Hematopoietic multipotent progenitor cell treated with erythropoietin and hydrocortisone succinate and interleukin-3 and kit ligand, for 8 days (in vitro differentiated cells): ENCODE results near the gene TPD52L1.
"Not testable (repeated sequence)": the region's sequence is repeated elsewhere in the genome, so short reads cannot be mapped to it uniquely, and the experiment has no call there.

Experiments used
- DNase-seq: peaks from one replicate; pipeline ENCODE4 v3.0.0-alpha.2; 2015

Gene TPD52L1, protein sequence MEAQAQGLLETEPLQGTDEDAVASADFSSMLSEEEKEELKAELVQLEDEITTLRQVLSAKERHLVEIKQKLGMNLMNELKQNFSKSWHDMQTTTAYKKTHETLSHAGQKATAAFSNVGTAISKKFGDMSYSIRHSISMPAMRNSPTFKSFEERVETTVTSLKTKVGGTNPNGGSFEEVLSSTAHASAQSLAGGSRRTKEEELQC

DNA sequence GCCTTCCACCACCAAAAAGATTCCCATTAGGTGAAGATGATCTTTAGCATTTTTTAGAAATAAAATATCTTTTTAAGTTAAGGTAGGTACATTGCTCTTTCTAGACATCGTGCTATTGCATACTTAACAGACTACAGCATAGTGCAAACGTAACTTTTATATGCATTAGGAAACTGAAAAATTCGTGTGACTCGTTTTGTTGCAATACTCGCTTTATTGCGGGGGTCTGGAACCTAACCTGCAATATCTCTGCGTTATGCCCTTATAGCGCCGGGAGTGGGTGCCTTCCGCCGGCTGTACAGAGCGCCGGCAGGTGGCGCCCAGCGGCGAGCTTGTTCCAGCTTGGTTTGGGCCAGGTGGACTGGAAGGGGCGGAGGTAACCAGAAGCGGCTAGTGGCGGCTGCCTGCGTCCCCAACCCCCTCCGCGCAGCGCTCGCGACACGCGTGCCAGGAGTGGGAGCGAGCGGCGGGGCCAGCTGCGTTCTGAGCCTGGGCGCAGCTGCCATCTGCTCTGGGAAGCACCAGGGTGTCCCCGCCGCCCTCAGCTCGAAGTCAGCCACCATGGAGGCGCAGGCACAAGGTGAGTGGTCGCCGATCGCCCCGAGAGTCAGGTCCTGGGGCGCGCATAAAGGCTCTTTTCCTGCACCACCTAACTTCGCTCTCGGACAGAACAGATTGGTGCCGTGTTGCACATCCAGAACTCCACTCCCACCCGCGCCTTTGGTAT lies at the start of gene TPD52L1:
TPD52L1 (plus strand) TSS at position 383 of the 727 bp plus-strand sequence; CDS start at position 562, 179 bp downstream.
- peak; percentile 61 for DNase-seq

DNA sequence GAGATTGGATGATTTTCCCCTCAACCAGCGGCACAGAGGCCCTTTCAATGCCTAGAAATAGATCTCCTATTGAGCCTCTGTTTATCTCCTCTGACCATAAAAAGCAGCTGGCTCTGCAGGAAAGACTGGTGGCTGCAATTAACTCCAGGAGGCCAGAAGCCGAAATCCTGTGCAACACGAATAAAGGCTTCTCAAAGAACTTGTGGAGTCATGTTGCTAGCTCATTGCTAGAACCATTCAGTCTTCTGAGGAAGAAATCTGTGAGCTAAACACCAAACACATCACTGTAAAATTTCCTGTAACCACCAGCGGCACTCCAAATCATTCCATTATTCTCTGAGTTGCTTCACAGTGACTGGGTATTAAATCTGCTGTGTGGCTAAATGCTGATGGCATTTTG lies 49.1 kb upstream of the TPD52L1 start:
- no peak for DNase-seq

DNA sequence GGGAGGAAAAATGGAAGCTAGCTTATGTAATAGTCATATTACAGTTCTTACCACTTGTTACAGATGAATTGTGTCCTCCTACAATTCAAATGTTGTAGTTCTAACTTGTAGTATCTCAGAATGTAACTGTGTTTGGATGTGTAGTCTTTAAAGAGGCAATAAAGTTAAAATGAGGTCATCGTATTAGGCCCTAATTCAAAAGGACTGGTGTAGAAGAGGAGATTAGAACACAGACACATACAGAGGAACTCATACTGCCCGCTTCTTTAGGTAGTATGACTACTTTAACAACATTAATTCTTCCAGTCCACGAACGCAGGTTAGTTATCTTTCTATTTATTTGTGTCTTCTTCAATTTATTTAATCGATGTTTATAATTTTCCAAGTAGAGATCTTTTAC lies 46.5 kb upstream of the TPD52L1 start:
- no peak for DNase-seq

DNA sequence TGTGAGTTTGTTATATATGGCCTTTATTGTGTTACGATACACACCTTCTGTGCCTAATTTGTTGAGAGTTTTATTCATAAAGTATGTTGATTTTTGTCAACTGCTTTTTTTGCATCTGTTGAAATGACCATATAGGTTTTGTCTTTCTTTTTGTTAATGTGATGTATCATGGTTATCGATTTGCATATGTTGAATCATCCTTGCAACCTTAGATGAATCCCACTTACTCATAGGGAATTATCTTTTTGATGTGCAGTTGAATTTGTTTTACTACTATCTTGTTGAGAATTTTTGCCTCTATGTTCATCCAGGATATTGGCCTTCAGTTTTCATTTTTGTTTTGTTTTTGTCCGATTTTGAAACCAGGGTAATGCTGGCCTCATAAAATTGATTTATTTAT lies 45.7 kb upstream of the TPD52L1 start:
- DNase-seq: no peak

DNA sequence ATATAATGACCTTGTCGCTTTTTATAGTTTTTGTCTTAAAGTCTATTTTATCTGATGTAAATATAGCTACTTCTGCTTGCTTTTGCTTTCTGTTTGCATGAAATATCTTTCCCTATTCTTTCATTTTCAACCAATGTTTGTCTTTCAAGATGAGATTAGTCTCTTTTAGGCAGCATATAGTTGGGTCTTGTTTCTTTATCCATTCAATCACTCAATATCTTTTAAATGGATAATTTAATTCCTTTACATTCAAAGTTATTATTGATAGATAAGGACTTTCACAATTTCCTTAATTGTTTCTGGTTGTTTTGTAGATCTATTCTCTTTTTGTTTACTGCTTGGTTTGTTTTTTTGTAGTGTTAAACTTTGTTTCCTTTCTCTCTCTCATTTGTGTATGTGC lies 43.5 kb upstream of the TPD52L1 start:
- DNase-seq: no peak

DNA sequence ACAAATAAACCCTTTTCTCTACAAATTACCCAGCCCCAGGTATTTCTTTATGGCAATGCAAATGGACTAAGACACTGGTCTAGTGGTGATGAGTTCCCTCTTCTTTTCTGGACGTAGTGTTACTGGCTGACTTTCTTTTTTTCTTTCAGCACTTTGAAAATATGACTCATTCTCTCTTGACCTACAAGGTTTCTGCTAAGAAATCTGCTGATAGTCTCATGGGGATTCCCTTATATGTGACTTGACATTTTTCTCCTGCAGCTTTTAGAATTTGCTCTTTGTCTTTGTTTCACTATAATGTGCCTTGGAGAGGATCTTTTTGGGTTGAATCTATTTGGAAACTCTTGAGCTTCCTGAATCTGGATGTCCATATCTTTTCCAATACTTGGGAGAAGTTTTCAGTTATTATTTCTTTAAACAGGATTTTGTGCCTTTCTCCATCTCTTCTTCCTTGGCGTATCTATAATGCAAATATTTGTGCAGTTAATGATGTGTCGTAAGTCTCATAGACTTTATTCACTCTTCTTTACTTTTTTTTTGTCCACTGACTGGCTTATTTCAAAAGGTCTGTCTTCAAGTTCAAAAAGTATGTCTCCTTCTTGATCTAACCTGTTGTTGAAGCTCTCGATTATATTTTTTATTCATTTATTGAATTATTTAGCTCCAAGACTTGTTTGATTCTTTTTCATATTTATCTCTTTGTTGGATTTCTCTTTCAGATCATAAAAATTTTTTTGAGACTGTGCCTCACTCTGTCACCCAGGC lies 42.2 kb upstream of the TPD52L1 start:
- no peak for DNase-seq

DNA sequence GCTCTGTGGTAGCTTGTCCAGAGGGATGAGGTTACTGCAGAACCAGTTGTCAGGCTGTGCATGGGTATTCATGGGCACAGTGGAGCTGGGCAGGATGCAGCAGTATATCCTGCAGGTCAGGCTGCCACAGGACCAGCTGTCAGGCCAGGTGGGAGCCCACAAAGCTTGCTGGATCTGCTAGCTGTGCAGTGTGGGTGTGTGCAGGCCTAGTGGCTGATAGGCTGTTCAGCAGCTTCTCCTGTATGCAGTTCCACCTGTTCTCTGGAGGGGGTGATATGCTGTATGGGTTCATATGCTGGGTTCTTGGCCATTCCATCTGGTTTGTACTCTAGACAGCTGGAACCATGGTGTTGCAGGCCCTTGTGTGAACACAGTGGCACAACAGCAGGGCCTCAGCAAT lies 40.6 kb upstream of the TPD52L1 start:
- no peak for DNase-seq

DNA sequence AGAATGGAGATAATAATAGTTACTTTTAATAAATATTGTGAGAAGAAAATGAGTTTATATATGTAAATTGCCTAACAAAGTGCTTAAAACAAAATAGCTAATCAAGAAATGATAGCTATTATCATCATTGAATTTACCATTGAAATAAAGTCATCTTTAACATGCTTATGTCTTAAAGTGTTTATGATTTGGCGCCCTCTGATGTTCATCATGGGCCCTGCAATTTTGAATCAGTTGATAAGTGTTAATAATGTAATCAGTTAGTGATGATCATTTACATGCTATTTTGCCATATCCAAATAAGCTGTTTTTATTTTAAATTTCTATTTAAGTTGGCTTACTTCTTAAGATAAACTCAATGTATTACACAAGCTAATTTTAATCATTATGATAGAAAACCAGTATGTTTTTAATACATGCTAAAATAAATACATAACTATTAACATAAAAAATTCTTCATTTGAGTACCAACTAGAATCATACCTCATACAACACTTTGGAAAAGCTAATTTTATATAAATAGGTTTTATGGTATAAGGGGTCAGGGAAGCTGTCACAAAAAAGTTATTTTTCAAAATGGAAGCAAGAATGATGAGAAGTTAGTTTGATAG lies 39.2 kb upstream of the TPD52L1 start:
- peak; percentile 81 for DNase-seq

DNA sequence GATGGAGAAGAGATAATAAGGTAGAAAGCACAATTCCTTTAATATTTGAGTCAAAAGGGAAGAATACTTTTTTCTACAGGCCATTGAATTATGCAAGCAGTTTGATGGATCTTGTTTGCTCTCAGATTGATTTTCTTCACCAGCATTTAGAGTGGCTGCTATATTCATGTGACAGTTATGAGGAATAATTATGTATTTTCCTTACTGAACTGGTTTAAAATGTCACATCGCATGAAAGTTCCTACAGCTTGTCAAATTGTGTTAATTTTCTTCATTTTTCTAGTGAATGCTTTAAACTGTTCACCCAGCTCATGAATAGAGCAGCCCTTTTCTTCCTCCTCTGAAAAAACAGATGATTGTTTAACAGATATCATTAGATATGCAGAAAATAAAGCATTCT lies 37.4 kb upstream of the TPD52L1 start:
- no peak for DNase-seq

DNA sequence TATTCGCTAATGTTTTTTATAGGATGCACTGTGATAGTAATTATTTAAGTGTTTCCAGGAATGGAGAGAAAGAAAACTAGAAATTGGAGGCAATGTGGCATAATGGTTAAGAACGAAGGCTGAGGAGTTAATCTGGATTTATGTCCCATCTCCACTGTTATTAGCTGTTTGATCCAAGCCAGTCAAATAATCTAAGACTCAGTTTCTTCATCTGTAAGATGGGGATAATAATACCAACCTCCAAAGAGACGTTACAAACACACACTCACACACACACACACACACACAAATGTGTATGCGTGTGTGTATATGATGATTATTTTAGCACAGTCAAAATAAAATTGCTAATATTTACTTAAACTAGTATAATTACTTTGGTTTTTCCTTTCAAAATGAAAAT lies 36.9 kb upstream of the TPD52L1 start:
- no peak for DNase-seq

DNA sequence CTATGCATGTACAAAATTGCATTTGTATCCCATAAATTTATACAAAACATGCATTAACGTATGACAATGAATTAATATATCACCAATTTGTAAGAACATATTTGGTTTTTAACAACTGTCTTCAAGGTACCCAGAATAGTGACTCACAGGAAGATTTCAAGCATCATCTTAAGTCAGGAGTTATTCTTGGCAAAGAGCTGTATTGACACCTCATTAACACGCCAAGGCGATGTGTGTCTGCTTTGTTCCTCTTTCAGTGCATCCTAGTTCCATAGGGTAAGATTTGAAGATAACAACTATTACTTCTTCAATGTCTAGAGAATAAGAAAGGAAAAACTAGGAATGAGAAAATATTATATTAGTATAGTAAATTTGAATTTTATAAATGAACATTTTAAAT lies 35.8 kb upstream of the TPD52L1 start:
- DNase-seq: no peak

DNA sequence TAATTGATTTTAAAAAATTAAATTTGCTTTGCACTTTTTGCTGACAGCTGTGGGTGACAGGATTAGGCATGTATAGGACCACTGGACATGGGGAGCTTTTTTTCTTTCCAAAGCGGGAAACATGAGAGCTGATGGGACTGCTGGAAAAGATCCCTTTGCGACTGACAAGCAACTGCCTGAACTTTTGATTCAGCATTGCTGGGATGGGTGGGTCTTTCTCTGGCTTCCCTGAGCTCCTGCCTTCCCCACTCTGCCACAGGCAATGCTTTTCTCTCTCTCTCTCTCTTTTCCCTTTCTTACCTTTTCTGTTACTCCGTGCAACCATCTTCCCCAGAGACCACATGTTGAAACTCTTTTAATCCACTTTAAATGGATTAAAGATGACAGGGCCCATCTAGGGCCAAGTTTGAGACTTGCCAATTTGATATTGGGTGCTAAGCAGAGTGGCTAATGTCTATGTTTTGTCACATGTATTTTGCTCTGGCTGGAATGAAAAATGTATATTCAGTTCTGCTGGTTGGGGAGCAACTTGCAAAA lies 33.5 kb upstream of the TPD52L1 start:
- DNase-seq: no peak

DNA sequence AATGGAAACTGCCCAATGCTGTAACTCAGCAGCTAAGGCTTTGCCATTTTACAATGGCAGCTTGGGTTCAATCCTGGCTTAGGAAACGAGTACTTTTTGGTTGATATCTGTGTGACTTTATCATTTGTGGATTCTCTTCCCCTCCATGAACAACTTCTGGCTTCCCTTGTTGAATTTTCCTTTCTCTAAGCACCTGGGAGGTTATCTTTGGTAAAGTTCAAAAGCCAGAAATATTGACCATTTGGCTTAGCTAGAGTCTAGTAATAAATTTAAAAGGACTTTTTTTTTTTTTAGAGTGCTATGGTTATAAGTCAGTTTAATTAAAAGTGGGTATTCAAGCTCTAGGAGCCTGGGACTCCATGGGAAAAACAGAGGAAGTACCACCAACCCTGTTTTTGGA lies 31.7 kb upstream of the TPD52L1 start:
- DNase-seq: no peak

DNA sequence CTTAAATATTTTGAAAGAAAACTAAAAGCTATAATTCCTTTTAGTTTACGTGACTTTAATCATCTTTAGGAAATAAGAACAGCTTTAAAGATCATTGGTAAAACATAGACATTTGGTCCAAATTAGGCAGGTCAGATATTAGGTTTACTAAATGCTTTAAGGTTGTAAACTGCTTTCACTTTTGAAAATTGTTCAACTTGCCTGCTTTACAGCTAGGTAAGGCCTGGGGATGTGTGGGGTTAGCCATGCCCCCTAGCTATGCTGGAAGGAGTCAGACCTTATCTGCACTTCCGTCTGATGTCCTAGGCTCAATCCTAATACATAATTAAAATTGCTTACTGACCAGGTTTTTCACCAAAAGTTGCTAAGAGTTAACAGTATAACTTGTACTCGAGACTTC lies 30.5 kb upstream of the TPD52L1 start:
- DNase-seq: no peak

DNA sequence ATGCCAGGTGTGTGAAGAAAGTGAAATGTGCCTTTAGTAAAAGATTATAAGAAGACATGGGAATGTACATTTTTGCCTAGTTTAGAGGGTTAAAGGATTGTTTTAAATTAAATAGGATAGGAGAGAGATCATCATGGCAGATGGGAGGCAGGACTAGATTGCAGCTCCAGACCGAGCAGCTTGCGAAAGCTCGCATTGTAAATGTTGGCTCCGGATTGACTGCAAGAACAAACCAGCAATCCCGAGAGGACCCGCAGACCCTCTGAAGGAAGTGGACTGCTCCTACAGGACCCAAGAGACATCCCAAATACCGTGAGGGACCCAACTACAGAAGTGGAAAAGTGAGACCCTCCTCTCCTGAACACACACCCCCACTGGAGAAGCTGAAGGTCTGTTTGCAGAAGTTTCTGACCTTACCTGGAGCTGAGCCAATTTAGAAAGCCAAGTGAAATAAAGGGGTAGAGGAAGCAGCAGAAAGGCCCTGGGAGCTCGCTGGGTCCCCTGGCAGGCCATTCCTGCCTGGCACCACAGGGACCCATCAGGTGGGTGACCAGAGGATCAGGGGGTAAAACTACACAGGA lies 30.0 kb upstream of the TPD52L1 start:
- no peak for DNase-seq

DNA sequence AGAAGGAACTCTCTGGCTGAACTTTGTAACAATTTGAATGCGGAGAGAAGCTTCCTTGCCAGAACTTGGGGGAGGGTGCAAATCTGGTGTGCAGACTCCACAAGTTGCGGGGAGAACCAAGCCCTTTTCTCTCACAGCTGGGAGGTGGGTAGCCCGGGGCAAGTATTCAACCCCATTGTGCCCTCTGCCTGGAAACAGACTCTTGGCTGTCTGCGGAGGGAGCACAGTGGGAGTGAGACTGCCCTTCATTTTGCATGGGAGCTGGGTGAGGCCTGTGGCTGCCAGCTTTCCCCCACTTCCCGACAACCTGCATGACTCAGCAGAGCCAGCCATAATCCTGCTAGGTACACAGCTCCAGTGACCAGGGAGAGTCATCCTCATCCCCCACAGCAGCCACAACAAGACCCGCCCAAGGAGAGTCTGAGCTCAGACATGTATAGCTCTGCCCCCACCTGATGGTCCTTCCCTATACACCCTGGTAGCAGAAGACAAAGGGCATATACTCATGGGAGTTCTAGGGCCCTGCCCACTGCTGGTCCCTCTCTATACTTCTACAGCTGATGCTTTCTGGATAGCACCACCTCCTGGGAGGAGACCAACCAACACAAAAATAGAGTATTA lies 29.4 kb upstream of the TPD52L1 start:
- DNase-seq: no peak

DNA sequence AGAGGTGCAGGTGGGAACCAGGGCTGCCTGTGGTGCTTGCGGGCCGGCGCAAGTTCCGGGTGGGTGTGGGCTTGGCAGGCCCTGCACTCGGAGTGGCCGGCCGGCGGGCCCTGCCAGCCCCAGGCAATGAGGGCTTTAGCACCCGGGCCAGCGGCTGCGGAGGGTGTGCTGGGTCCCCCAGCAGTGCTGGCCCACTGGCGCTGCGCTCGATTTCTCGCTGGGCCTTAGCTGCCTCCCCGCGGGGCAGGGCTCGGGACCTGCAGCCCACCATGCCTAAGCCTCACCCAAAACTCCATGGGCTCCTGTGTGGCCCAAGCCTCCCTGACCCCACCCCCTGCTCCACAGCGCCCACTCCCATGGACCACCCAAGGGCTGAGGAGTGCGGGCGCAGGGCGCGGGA lies 27.7 kb upstream of the TPD52L1 start:
- not testable (repeated sequence) for DNase-seq

DNA sequence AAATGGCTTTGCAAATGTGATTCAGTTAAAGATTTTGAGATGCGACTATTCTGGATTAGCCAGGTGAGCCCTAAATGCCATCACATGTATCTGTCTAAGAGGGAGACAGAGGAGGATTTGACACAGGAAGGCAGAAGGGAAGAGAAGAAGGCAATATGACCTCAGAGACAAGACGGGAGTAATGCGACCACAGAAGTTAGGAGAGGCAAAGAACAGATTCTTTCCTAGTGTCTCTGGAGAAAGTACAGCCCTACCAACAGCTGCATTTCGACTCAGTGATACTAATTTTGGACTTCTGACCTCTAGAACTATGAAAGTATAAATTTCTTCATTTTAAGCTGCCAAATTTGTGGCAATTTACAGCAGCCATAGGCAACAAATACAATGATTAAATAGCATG lies 24.2 kb upstream of the TPD52L1 start:
- no peak for DNase-seq

DNA sequence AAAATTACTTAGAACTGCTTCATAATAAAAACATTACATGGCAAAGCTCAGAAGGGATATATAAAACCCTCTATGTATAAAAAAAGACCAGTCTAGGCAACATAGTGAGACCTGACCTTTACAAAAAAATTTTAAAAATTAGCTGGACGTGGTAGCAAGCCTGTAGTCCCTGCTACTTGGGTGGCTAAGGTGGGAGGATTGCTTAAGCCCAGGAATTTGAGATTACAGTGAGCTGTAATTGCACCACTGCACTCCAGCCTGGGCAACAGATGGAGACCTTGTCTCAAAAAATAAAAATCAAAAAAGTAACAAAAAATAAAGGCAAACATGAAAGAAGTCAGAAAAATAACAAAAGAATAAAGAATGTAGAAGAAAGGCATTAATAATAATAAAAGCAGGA lies 21.5 kb upstream of the TPD52L1 start:
- DNase-seq: no peak

DNA sequence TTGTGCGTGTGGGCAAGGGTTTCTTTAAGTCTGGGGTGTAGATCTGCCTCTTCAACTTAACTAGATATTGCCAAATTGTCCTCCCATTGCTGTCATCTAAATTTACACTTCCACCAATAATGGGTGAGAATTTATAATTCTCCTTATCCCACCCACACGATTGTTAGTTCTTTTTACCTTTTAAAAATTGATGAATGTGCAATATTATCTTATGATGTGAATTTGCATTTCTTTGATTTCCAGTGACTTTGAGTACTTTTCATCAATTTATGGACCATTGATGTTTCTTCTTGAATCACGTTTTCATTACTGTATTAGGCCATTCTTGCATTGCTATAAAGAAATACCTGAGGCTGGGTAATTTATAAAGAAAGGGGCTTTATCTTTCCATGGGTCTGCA lies 17.2 kb upstream of the TPD52L1 start:
- no peak for DNase-seq

DNA sequence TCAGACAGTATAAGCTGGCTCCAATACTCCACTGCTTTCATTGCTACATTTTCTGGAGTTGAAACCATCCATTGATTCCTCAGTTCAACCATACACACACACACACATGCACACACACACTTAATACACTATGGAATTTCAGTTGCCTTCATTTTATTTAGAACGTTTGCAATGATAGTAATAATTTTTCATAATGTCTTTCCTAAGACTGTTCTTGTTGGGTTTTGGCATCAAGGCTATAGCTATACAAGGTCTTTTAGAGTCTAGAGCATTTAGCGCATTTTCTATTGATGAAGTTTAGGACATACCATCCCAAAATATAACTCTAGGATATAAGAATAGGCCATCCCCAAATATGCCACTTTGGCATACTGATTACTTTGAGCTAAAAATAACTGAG lies 15.5 kb upstream of the TPD52L1 start:
- no peak for DNase-seq

DNA sequence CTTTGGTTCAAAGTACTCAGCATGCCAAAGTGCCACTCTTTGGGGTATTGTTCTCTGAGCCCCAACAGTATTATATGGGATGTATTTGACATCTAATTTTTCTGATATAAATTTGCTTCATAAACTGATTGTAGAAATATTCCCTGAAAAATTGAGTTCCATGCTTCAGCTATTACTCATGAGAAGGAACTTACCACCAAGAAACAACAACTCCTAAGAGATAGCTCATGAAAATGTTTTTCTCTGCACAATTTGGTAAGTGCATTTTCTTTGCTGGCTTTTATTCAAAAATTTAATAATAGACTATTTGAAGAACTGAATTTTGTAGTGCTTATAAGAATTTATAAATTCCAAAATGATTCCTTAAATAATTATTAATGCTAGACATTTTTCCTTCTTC lies 12.8 kb upstream of the TPD52L1 start:
- no peak for DNase-seq

DNA sequence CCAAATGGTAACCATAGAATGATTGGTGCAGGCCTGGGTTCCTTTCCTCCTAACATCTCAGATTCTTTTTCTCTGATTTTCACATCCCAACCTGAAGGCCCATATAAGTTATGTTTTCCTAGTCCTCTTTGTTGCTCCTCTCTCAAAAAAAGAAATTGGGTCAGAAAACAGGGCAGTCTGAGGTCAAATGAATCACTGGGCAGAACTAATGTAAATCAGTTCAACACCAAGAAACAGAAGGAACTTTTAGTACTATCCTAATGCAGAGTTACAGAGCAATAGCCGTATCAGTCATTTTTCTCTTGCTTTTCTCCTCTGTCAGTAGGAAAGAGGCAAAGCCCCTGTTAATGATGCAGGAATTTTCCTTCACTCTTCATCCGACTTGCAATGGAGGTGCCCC lies 11.0 kb upstream of the TPD52L1 start:
- no peak for DNase-seq
